GM06990 (cell line): Measurements from ENCODE around the gene IFITM1.

Source experiments
- DNase-seq: peaks from one replicate; pipeline ENCODE4 v3.0.0-alpha.2; 2011; ENCODE audit not compliant: insufficient read length; ENCODE audit errors: extremely low read depth
- H3K27me3 ChIP-seq: replicated peaks from 2 replicates; pipeline ENCODE4 v1.6.0; 2011; ENCODE audit warnings: low read length; ENCODE audit not compliant: control insufficient read depth, insufficient read depth
- H3K36me3 ChIP-seq: 2 replicates; pipeline ENCODE4 v1.5.1; 2011; ENCODE audit warnings: low read length; ENCODE audit not compliant: control insufficient read depth, insufficient read depth
- H3K4me3 ChIP-seq: replicated peaks from 2 replicates; pipeline ENCODE4 v1.5.1; 2011; ENCODE audit warnings: low read depth, mild to moderate bottlenecking, control low read depth, low read length
- CTCF ChIP-seq: IDR thresholded peaks from 2 replicates; pipeline ENCODE4 v1.5.1; 2011; ENCODE audit warnings: low read length, control low read depth, mild to moderate bottlenecking, inconsistent platforms; ENCODE audit not compliant: insufficient read depth, poor library complexity, severe bottlenecking

IFITM1 gene

GRCh38 chr11:281486-282161, 32.2 kb upstream of the IFITM1 start:
- no peak for TF ChIP-seq CTCF
- Histone ChIP-seq H3K4me3 (no peak overlapping the region), H3K27me3 (peaks cover 2% of the 10 kb centered on the region; the same call in 1 of the 2 replicates), H3K36me3 (no peaks in the 10 kb centered on the region)
- DNase-seq = no peak

GRCh38 chr11:282171-282570, 31.7 kb upstream of the IFITM1 start:
- no peak for TF ChIP-seq CTCF
- DNase-seq = no peak
- Histone ChIP-seq H3K4me3 (no peak overlapping the region), H3K27me3 (peaks cover 2% of the 10 kb centered on the region; the same call in 1 of the 2 replicates), H3K36me3 (no peaks in the 10 kb centered on the region)

GRCh38 chr11:282630-283360, 31.0 kb upstream of the IFITM1 start:
- no peaks in the 10 kb centered on the region for H3K36me3 ChIP-seq
- peaks cover 2% of the 10 kb centered on the region; the same call in 1 of the 2 replicates for H3K27me3 ChIP-seq
- no peak for TF ChIP-seq CTCF
- no peak overlapping the region for H3K4me3 ChIP-seq
- no peak for DNase-seq

GRCh38 chr11:283405-284104, 30.3 kb upstream of the IFITM1 start:
- no peak for DNase-seq
- no peak for TF ChIP-seq CTCF
- no peaks in the 10 kb centered on the region for H3K36me3 ChIP-seq
- peaks cover 2% of the 10 kb centered on the region; the same call in 1 of the 2 replicates for H3K27me3 ChIP-seq
- no peak overlapping the region for H3K4me3 ChIP-seq

GRCh38 chr11:284105-285020, 29.5 kb upstream of the IFITM1 start:
- H3K27me3 ChIP-seq = peaks cover 2% of the 10 kb centered on the region; the same call in 1 of the 2 replicates
- DNase-seq = no peak
- TF ChIP-seq CTCF = no peak
- H3K36me3 ChIP-seq = no peaks in the 10 kb centered on the region
- H3K4me3 ChIP-seq = no peak overlapping the region
